SKM-1 treated with dmso at 0.1 percent for 144 hours (cell line): Measurements from ENCODE around the gene PCDHGA1.
"Not testable (repeated sequence)": the region's sequence is repeated elsewhere in the genome, so short reads cannot be mapped to it uniquely, and the experiment has no call there.

Experiments used
- DNase-seq: peaks from one replicate; lab custom pipeline; 2025; ENCODE audit not compliant: unreplicated experiment; lab: John Stamatoyannopoulos, UW

Gene PCDHGA1

DNA sequence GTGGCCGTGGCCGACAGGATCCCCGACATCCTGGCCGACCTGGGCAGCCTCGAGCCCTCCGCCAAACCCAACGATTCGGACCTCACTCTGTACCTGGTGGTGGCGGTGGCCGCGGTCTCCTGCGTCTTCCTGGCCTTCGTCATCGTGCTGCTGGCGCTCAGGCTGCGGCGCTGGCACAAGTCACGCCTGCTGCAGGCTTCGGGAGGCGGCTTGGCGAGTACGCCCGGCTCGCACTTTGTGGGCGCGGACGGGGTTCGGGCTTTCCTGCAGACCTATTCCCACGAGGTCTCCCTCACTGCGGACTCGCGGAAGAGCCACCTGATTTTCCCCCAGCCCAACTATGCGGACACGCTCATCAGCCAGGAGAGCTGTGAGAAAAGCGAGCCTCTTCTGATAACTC lies 15.7 kb downstream of the PCDHGA1 start:
- not testable (repeated sequence) for DNase-seq

- peak; percentile 8 for DNase-seq
Observed at GRCh38 chr5:141349917-141350619, 19.8 kb downstream of the PCDHGA1 start, which contains the start of gene PCDHGB1. Gene PCDHGB1 (plus strand): TSS chr5:141350099. CDS start chr5:141350261, 162 bp downstream.

- no peak for DNase-seq
Observed at GRCh38 chr5:141351591-141351990, 21.3 kb downstream of the PCDHGA1 start.

GRCh38 chr5:141354900-141355469 lies 24.7 kb downstream of the PCDHGA1 start, which contains the start of gene PCDHGA4:
Gene PCDHGA4 (plus strand): TSS chr5:141355021. CDS start chr5:141355108, 87 bp downstream.
- no peak for DNase-seq

- no peak for DNase-seq
Observed at GRCh38 chr5:141355641-141356040, 25.3 kb downstream of the PCDHGA1 start.

DNA sequence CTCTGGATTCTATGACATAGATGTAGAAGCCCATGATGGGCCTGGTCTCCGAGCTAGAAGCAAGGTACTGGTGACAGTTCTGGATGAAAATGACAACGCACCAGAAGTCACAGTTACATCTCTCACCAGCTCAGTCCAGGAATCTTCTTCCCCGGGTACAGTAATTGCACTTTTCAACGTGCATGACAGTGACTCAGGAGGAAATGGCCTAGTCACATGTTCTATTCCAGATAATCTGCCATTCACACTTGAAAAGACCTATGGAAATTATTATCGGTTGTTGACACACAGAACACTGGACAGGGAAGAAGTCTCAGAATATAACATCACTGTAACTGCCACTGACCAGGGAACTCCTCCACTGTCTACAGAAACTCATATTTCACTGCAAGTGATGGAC lies 25.8 kb downstream of the PCDHGA1 start:
- DNase-seq = no peak

GRCh38 chr5:141356950-141357349 lies 26.6 kb downstream of the PCDHGA1 start:
- DNase-seq = no peak

DNA sequence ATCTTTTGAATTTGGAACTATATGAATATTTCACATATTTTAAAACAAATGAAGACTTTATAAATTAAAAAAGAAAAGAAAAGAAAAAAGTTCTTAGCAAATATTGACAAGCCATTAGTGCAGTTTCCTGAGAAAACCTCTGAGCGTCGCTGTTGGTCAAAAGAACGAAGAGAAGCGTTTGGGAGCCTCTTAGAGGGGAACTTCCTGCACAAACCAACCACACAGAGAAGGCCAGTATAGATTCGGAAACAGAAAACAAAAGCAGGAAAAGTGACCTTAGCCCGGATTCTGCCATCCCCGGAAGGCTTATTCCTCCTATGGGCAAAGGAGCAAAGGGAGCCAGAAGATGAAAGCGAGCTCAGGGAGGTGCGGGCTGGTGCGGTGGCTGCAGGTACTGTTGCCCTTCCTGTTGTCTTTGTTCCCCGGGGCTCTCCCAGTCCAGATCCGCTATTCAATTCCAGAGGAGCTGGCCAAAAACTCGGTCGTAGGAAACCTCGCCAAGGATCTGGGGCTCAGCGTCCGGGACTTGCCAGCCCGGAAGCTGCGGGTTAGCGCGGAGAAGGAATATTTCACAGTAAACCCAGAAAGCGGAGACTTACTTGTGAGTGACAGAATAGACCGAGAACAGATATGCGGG lies 29.6 kb downstream of the PCDHGA1 start, which contains the start of gene PCDHGB2:
TSS of gene PCDHGB2 (plus strand) at position 205 of the 637 bp plus-strand sequence. CDS start at position 347, 142 bp downstream.
- DNase-seq = no peak

GRCh38 chr5:141360685-141361084 lies 30.4 kb downstream of the PCDHGA1 start:
- DNase-seq = no peak

GRCh38 chr5:141362719-141363118 lies 32.4 kb downstream of the PCDHGA1 start:
- DNase-seq = no peak

DNA sequence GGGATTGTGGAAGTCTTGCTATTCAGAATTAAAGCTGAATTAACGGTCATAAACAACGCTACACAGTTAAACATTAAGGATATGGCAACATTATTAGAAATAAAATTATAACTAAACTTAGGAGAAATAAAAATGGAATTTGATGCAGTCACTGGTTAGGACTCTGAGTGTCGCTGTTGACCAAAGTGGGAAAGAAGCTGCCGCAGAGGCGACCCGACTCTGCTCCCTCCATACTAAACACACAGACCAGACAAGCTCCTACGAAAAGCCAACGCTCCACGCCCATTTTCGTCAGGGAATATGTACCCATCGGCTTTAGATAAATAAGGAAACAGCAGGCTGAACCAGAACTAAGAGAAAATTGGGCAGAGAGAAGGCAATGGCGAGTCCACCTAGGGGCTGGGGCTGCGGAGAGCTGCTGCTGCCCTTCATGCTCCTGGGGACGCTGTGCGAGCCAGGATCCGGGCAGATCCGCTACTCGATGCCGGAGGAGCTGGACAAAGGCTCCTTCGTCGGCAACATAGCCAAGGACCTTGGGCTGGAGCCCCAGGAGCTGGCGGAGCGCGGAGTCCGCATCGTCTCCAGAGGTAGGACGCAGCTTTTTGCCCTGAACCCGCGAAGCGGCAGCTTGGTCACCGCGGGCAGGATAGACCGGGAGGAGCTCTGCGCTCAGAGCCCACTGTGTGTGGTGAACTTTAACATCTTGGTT lies 33.8 kb downstream of the PCDHGA1 start, which contains the start of gene PCDHGA5:
TSS of gene PCDHGA5 (plus strand) at position 211 of the 709 bp plus-strand sequence. CDS start at position 380, 169 bp downstream.
- no peak for DNase-seq

- no peak for DNase-seq
Observed at GRCh38 chr5:141366016-141366896, 35.9 kb downstream of the PCDHGA1 start.

DNA sequence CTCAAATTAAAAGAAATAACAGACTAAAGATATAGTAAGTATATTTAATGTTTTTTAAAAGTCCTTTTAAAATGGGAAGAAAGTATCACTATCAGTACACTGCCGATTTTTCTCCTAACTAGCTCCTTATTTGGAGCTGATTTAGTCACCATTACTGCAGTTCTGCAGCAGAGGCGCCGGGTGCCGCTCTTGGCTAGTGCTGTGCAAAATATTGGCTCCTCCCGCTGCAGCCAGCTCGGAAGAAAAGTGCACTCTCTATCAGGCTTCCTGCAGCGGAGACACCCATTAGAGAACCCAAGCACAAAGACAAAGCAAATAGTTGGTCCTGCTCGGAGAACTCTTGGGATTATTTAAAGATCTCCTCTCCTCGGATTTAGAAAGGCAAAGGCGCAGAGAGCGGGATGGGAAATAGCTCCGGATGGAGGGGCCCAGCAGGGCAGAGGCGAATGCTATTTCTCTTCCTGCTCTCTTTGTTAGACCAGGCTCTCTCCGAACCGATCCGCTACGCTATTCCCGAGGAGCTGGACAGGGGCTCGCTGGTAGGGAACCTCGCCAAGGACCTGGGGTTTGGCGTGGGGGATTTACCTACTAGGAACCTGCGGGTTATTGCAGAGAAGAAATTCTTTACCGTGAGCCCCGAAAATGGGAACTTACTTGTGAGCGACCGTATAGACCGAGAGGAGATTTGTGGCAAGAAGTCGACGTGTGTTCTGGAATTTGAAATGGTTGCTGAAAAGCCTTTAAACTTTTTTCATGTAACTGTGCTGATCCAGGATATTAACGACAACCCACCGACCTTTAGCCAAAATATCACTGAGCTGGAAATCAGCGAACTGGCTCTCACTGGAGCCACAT lies 39.9 kb downstream of the PCDHGA1 start, which contains the start of gene PCDHGB3:
TSS of gene PCDHGB3 (plus strand) at position 249 of the 855 bp plus-strand sequence. CDS start at position 402, 153 bp downstream.
- DNase-seq = no peak

GRCh38 chr5:141371572-141372475 lies 41.5 kb downstream of the PCDHGA1 start:
- no peak for DNase-seq

- DNase-seq = no peak
Observed at GRCh38 chr5:141373673-141374317, 43.5 kb downstream of the PCDHGA1 start, which contains the start of gene PCDHGA6. Gene PCDHGA6 (plus strand): TSS chr5:141373891. CDS start chr5:141374084, 193 bp downstream.

GRCh38 chr5:141374627-141375026 lies 44.3 kb downstream of the PCDHGA1 start:
- DNase-seq = no peak

DNA sequence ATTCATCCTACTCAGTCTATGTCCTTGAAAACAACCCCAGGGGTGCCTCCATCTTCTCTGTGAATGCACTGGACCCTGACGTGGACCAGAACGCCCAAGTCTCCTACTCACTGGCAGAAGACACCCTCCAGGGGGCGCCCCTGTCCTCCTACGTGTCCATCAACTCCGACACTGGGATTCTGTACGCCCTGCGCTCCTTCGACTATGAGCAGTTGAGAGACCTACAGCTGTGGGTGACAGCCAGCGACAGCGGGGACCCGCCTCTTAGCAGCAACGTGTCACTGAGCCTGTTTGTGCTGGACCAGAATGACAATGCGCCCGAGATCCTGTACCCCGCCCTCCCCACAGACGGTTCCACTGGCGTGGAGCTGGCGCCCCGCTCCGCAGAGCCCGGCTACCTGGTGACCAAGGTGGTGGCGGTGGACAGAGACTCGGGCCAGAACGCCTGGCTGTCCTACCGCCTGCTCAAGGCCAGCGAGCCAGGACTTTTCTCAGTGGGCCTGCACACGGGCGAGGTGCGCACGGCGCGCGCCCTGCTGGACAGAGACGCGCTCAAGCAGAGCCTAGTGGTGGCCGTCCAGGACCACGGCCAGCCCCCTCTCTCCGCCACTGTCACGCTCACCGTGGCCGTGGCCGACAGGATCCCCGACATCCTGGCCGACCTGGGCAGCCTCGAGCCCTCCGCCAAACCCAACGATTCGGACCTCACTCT lies 45.3 kb downstream of the PCDHGA1 start:
- not testable (repeated sequence) for DNase-seq
